Ovary (tissue), 9 donors: Measurements from ENCODE around the gene ATP7B. TPM values are rescaled to one million over a fixed set of nuclear protein-coding genes. Genes with fewer than 3 reads are reported as not detected.

Source experiments
- DNase-seq, 5 donors: peaks; one replicate each; pipeline ENCODE4 v3.0.0-alpha.2; 2019 to 2020
- H3K27ac ChIP-seq, 2 donors: fragments of 200-600 bp; one replicate each; pipeline versions ENCODE4 v1.5.1 to v1.8.0; 2019 to 2022
- H3K27me3 ChIP-seq: fragments of 200-600 bp; one replicate; pipeline ENCODE4 v1.8.0; 2022
- H3K36me3 ChIP-seq: fragments of 200-600 bp; sonication (generic); one replicate; pipeline ENCODE4 v1.5.1; 2019
- H3K4me1 ChIP-seq: one replicate; pipeline ENCODE4 v1.8.1; 2013; ENCODE audit warnings: mild to moderate bottlenecking, moderate library complexity; ENCODE audit not compliant: insufficient read depth
- H3K4me3 ChIP-seq: fragments of 200-600 bp; sonication (generic); one replicate; pipeline ENCODE4 v1.5.1; 2017
- H3K9me3 ChIP-seq, 2 donors: fragments of 200-600 bp in 1 of 2; sonication (generic) in 1 of 2; one replicate each; pipeline versions ENCODE4 v1.5.1 to v1.8.1; 2013 to 2019; ENCODE audit warnings: mild to moderate bottlenecking in 1 of 2, moderate library complexity in 1 of 2
- CTCF ChIP-seq, 3 donors: fragments of 450-650 bp in 2 of 3; fragments of 200-600 bp in 1 of 3; IDR thresholded peaks; one replicate each; pipeline versions ENCODE4 v1.5.1 to v1.8.0; 2016 to 2022; ENCODE audit warnings: antibody characterized with exemption in 3 of 3, mild to moderate bottlenecking in 1 of 3
- EP300 ChIP-seq: sonication (generic); formaldehyde crosslinking; IDR thresholded peaks from one replicate; pipeline ENCODE4 v1.6.1; 2017; ENCODE audit warnings: antibody characterized with exemption
- POLR2A ChIP-seq: fragments of 450-650 bp; IDR thresholded peaks from one replicate; pipeline ENCODE4 v1.6.1; 2017; ENCODE audit warnings: antibody characterized with exemption, mild to moderate bottlenecking, moderate library complexity
- WGBS, 3 donors: extraction: QIAGEN DNeasy Blood & Tissue Kit in 1 of 3; methylation state at CpG; one replicate each; pipeline versions ENCODE4 v1.1.5 to v1.1.7; 2013 to 2017; 5-methylcytosine and 5-hydroxymethylcytosine counted together
- intact Hi-C, 4 donors: fragments of 100-400 bp; cut with DNase I; formaldehyde crosslinking; loops; one replicate each; pipeline versions ENCODE4 v1.11.0 to v1.15.1; 2022 to 2023
- polyA plus RNA-seq, 2 donors: library from polyadenylated mRNA; stranded (reverse); fragments of 200-250 nt in 1 of 2; fragments of 350-450 nt in 1 of 2; fragmentation: Illumina TruSeq in 1 of 2; extraction: RNeasy Lipid Tissue Mini Kit (QIAGEN cat#74804) in 1 of 2; gene quantifications; one replicate each; pipeline ENCODE4 v1.2.3, GENCODE V29; 2013 to 2014
- total RNA-seq, 7 donors: library from RNA; depleted of rRNA in 2 of 7; stranded (reverse); fragments of >200 nt in 2 of 7; fragmentation: NEBNext Ultra II Directional in 3 of 7; extraction: Animal tissue kit (Norgen Biotek cat#: 25700) in 3 of 7; gene quantifications; one replicate each; pipeline versions ENCODE4 v1.1.0 to v1.2.4, GENCODE V29; 2016 to 2023
- donor health status: DM: no; HTN: no; CAD: no; lungs with moderate emphysema.
- donor health status: DM: no; HTN: no; CAD: no.
- donor health status: Bipolar disorder and iron deficiency.
- donor health status: DM: yes; HTN: yes; CAD: no.
- donor health status: DM: no; HTN: no; CAD: no.
- donor health status: DM: yes; HTN: yes; CAD: no.

The ATP7B gene
- total and polyA plus RNA-seq, 9 donors: 2.9 to 7.3 (median 5.1) TPM

- Histone ChIP-seq H3K4me3 (no peak overlapping the region), H3K9me3 (no peaks in the 10 kb centered on the region), H3K27ac (no peak overlapping the region), H3K4me1 (peaks cover 2% of the 10 kb centered on the region), H3K27me3 (no peaks in the 10 kb centered on the region), H3K36me3 (no peaks in the 10 kb centered on the region)
- TF ChIP-seq EP300: no peak
- no peak for TF ChIP-seq CTCF (IDR thresholded peaks at IDR 0.05)
- no peak for TF ChIP-seq POLR2A
- WGBS, 3 donors: 0 to 82% (median 0%) methylated on average over 1 of the region's 1 CpG
- no peak for DNase-seq
- intact Hi-C loops: no loop called here
Measured at GRCh38 chr13:51976423-51976822, 34.8 kb downstream of the ATP7B start.

GRCh38 chr13:51974482-51974881, 36.8 kb downstream of the ATP7B start:
- WGBS, 3 donors: 94 to 96% (median 95%) methylated on average over 6 of the region's 6 CpGs
- Histone ChIP-seq H3K27me3 (no peaks in the 10 kb centered on the region), H3K36me3 (no peaks in the 10 kb centered on the region), H3K27ac (no peak overlapping the region), H3K4me1 (no peaks in the 10 kb centered on the region), H3K4me3 (no peak overlapping the region), H3K9me3 (no peaks in the 10 kb centered on the region)
- no peak for DNase-seq
- no peak for TF ChIP-seq POLR2A
- TF ChIP-seq EP300: no peak
- intact Hi-C loops: no loop called here

- WGBS, 3 donors: 91 to 97% (median 94%) methylated on average over 15 of the region's 15 CpGs
- H3K4me3 ChIP-seq: no peak overlapping the region
- no peak for DNase-seq
- H3K27me3 ChIP-seq: no peaks in the 10 kb centered on the region
- no peaks in the 10 kb centered on the region for H3K9me3 ChIP-seq
- no peaks in the 10 kb centered on the region for H3K4me1 ChIP-seq
- intact Hi-C loops: no loop called here
- H3K27ac ChIP-seq: no peak overlapping the region
- TF ChIP-seq CTCF (IDR thresholded peaks at IDR 0.05): no peak
- no peak for TF ChIP-seq EP300
- no peak for TF ChIP-seq POLR2A
- H3K36me3 ChIP-seq: no peaks in the 10 kb centered on the region
Measured at GRCh38 chr13:51971520-51972426, 39.5 kb downstream of the ATP7B start.

- Histone ChIP-seq H3K9me3 (no peaks in the 10 kb centered on the region), H3K27me3 (no peaks in the 10 kb centered on the region), H3K4me3 (no peak overlapping the region), H3K36me3 (no peaks in the 10 kb centered on the region), H3K4me1 (no peaks in the 10 kb centered on the region), H3K27ac (no peak overlapping the region)
- WGBS, 3 donors: 64 to 75% (median 71%) methylated on average over 5 of the region's 5 CpGs
- intact Hi-C loops: no loop called here
- DNase-seq: no peak
- TF ChIP-seq EP300 (no peak), POLR2A (no peak), CTCF (IDR thresholded peaks at IDR 0.05) (no peak)
Measured at GRCh38 chr13:51970349-51970748, 40.9 kb downstream of the ATP7B start.
